ENCODE data around the gene CLCN1.
A peak's percentile ranks its signal among the peaks of the same experiment; 100 is the strongest.

CLCN1 gene

DNA sequence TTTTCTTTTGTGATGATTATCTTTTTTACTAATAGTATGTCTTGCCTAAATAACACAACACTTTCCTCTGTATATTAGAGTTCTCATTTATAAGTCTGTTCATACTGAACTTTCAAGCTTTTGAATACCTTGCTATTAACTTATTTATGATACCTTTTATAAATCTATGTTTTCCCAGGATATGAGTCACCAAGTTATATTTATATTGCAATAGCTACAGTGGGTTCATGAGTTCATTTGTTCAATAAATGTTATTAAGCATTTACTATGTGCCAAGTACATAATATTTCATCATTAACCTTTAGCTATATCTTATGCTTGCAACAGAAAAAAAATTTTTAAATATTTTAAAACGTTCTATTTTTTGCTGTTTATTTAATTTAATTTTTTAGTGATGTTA, 18.3 kb downstream of the CLCN1 start:
- no peak for DNase-seq (ENCODE audit: low read depth)

DNA sequence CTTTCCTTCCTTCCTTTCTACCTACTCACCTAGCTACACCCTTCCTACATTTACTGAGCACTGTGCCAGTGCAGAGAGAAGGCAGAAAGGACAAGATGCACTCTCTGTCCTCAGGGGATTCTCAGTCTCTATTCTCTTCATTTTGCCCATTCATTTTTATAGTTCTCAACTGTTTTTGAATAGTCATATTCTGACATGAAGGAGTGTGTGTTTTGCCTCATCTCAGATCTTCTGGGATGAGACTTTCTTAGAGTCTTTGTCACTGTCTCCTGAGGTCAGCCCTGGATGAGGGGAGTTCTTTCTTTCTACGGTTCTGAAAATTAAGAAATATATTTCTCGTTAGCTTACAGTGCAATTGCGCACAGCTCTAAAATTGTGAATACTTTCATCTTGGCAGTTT, 21.3 kb downstream of the CLCN1 start:
- DNase-seq (ENCODE audit: low read depth), result no peak

DNA sequence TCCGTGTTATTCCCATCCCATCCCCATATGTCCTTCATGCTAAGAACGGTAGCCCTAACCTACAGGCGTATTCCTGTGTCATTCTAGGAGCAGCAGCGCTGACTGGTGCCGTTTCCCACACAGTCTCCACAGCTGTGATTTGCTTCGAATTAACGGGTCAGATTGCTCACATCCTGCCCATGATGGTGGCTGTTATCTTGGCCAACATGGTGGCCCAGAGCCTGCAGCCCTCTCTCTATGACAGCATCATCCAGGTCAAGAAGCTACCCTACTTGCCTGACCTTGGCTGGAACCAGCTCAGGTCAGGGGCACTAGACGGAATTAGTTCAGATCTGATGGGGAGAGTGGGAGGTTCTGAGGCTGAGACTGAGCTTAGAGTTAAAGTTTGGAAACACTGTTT, 25.9 kb downstream of the CLCN1 start:
- no peak for DNase-seq (ENCODE audit: low read depth)

DNA sequence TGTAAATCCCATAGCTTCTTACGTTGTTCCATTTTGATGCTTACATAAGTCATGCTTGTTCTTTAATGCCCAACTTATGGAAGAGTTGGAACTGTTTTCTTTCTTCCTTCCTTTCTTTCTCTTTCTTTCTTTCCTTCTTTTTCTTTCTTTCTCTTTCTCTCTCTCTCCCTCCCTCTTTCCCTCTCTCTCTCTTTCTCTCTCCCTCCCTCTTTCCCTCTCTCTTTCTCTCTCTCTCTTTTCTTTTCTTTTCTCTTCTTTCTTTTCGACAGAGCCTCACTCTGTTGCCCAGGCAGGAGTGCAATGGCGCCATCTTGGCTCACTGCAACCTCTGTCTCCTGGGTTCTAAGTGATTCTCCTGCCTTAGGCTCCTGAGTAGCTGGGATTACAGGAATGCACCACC, 27.7 kb downstream of the CLCN1 start:
- no peak for DNase-seq (ENCODE audit: low read depth)

DNA sequence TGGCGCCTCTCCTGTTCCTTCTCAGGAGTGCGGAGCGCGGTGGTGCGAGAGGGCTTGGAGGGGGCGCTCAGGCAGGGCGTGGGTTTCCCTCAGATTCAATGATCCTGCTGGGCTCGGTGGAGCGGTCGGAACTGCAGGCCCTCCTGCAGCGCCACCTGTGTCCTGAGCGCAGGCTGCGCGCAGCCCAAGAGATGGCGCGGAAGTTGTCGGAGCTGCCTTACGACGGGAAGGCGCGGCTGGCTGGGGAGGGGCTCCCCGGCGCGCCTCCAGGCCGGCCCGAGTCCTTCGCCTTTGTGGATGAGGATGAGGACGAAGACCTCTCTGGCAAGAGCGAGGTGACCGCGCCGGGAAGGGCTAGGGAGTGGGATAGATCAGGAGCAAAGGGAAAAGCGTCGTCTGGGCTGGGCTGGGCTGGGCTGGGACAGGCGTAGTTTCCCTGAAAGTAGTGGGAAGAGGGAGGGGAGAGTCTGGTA, 29.6 kb downstream of the CLCN1 start:
- peak; percentile 40 for DNase-seq (ENCODE audit: low read depth)

DNA sequence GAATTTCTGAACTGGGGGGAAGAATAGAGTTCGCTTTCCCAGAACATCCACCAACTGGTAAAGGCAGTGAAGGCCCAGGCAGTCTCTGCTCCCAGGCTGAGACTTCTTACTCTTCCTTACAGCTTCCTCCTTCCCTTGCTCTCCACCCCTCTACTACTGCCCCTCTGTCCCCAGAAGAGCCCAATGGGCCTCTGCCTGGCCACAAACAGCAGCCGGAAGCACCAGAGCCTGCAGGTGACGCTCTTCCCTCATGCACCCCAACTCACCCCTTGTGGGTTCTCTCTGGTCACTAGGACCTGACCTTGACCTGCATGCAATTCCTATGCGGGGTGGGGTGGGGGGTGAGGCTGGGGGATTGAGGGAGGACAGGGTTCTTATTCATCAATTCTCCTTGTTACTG, 30.1 kb downstream of the CLCN1 start:
- no peak for DNase-seq (ENCODE audit: low read depth)

DNA sequence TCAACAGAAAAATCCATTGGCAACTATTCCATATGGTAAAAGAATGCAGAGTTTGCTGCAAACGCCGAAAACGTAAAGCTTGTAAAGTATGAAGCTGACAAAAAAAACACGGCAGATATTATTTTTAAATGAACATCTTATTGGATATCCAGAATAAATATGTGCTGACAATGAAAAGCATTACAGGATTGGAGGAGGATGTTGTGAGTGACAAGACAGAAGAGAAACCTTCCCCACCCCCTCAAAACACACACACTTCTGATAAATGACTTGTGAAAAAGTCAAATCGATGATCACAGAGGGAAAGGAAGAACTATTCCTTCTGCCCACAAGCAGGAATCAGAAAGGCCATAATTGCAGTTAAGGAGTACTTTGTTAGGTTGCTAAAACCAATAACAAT, 32.0 kb downstream of the CLCN1 start:
- DNase-seq (ENCODE audit: low read depth), result no peak

DNA sequence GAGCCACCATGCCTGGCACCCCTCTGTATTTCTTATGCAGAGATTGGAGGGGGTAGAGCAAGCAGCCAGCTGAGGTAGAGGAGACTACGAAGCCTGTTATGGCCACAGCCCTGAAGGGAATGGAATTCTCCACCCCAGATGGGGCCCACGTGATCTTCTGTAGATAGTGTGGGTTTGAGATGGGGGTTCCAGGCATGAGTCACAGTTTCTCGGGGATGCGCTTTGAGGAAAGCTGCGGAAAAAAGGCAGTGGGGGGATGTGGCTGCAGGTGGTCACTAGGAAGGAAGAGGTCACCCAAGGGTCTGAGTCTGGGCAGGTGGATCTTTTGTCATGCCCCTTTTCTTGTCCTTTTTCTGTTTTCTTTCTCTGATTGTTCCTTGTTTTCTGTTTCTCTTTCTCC, 35.1 kb downstream of the CLCN1 start:
- no peak for DNase-seq (ENCODE audit: low read depth)

DNA sequence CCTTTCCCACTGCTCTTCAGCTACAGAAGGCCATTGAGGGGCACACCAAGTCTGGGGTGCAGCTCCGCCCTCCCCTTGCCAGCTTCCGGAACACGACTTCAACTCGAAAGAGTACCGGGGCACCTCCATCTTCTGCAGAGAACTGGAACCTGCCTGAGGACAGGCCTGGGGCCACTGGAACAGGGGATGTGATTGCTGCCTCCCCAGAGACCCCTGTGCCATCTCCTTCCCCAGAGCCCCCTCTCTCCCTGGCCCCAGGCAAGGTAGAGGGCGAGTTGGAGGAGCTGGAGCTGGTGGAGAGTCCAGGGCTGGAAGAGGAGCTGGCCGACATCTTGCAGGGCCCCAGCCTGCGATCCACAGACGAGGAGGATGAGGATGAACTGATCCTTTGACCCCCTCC, 35.7 kb downstream of the CLCN1 start:
- DNase-seq (ENCODE audit: low read depth), result no peak

DNA sequence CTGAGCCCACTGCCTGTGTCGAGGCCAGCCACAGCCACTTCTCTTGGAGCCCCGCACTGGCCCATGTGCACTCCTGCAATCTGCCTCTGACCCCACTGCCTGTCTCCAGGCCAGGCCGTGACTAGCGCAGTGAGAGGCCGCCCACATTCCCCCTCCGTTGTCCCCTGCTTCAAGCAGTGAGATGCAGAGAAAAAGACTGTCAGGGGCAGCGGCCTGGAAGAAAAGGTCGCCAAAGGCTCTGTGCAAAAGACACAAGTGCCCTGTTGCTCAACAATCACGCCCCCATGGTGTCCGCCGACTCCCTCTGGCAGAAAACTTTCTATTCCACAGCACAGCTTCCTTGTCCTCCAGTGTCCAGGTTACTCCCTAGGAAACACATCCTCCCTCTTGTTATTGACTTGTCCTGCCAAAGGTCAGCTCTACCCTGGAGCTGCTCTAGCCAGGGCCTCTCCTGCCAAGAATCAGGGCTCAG, 36.7 kb downstream of the CLCN1 start:
- no peak for DNase-seq (ENCODE audit: low read depth)

DNA sequence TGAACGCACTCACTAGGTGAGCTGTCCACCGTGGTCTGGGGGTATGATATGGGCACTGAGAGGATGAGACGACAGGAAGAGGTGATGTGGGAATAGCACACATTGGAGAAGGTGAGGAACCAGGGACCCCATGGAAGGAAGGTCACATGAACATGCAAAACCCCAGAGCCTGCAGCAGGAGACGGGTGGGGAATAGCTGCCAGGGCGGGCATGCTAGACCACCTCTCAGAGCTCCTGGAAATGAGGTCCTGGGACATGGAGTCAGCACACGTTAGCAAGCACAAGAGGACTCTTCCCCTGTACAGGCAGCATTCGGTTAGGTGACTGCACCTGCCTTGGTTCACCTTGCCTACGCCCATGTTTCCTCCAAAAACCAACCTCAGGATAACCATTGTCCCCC, 38.5 kb downstream of the CLCN1 start:
- DNase-seq (ENCODE audit: low read depth), result no peak

DNA sequence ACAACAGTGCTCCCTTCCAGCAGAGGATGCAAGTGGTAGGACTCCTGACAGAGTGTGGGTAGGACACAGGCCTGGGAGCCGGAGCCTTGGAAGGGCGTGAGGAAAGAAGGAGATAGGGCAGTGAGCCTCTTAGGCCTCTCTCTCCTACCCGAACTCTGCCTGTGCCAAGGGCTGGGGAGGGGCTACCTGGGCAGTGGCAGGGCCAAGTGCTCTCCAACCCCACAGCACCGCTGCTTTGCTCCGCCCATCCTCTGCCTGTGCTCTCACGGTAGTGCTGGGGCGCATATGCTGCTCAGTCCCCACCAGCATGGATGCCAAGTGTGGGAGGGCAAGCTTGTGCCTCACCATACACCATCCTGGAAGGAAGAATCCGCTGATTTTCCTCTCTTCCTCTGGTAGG, 39.1 kb downstream of the CLCN1 start:
- no peak for DNase-seq (ENCODE audit: low read depth)

DNA sequence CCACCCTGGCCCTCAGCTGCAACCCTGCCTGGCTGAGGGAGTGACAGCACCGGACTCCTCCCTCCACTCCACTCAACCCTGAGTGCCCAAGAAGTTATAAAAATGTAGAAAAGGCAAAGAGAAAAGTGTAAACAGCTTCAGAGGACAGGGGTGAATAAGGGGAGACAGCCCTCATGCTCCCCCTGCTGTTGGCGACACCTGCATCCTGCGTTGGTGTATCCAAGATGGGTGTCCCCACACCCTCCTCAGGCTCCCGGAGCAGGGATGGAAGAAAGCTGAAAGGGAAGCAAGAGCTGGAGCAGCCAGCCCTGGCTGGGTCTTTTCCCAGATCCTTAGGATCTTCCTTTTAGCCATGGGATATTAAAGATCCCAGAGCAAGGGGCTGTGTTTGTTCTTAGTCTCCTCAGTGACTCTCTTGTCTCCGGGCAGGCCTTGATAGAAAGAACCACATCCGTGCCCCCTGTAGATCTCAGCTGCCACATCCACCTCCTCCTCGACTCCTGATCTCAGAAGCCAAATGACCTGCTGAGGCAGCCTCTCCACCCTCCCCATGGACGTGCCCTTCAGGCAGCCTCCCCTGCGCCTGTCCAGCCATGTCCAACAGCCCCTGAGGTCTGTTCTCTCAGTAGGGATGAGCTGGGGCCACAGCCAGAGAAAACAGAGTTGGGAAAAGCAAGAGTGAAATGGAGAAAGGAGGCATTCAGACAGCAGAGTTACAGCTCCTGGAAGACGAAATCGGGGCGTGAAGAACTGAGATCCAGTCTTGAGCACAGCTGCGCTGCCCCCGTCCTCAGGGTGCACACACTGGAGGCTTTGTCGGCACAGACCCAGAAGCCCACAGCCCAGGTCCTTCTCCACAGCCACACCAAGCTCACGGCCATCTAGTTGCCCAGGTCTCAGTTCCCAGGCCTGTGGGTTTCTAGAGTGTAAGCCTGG, 39.8 kb downstream of the CLCN1 start:
- no peak for DNase-seq (ENCODE audit: low read depth)

DNA sequence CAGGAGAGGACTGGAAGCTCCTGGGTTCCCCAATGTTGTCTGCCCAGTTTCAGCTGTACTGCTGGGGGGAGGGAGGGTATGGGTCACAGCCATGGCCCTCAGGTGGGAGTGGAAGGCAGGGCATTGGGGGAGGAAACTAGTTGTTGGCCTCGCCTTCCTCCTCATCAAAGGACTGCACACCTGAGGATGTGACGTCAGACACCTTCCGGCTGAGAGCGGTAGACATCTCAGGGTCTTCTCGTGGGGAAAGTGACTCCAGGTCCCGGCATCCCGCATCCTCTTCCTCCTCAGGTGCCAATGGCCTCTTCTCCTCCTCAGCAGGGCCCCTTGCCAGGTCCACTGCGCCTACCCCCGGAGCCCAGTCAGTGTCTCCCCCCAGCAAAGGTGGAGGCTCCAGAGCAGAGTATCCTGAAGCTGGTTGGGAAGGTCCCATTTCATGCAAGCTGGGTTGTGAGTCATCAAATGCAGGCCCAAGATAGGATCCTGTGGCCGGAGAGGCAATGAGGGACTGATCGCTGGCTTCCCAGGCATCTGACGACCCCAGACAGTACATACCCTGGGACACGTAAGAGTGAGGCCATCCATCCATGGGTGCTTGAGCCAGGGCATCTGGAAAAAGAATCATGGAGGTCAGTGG, 40.6 kb downstream of the CLCN1 start:
- DNase-seq (ENCODE audit: low read depth), result no peak

DNA sequence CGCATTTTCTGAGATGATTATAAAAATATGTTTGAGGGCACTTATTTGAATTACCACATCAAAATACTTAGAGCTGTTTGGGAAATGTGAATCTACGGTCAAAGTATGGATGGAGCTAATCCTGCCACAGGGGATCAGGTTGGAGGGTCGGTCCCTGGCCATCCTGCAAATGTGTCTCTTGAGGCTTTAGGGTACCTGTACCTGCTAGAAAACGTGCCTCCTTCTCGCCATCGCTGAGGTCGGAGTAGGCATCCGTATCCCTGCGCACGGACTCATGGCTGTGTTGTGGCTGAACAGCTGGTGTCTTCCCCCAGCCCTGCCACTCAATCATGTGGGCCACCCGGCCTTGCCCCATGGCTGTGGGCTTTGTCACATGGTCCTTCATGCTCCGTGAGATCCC, 42.7 kb downstream of the CLCN1 start:
- DNase-seq (ENCODE audit: low read depth), result no peak

DNA sequence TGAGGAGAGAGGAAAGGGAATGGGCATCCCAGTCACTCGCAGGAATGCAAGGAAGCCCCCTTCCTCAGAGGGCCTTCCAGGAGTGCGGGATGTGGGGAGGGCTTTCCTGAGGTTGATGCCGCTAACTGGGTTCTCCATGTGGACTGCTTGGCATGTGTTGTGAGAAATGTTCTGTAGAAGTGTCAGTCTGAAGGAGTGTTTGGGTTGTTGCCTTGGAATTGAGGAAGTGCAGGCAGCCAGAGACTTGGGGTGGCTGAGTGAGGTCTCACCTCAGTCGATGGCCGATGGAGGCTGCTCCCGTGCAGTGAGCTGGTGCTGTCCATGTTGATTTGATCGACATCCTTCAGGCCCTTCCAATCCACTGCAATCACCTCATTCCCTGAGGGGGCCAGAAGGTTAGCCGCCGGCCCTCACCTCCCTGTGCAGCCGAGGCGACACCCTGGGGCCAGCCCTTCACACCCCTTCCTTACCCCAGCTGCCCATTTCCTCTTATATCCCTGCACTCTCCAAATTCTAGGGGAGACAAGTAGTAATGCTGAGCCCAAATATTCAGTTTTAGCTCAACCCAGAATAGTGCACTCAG, 44.0 kb downstream of the CLCN1 start:
- DNase-seq (ENCODE audit: low read depth), result no peak

DNA sequence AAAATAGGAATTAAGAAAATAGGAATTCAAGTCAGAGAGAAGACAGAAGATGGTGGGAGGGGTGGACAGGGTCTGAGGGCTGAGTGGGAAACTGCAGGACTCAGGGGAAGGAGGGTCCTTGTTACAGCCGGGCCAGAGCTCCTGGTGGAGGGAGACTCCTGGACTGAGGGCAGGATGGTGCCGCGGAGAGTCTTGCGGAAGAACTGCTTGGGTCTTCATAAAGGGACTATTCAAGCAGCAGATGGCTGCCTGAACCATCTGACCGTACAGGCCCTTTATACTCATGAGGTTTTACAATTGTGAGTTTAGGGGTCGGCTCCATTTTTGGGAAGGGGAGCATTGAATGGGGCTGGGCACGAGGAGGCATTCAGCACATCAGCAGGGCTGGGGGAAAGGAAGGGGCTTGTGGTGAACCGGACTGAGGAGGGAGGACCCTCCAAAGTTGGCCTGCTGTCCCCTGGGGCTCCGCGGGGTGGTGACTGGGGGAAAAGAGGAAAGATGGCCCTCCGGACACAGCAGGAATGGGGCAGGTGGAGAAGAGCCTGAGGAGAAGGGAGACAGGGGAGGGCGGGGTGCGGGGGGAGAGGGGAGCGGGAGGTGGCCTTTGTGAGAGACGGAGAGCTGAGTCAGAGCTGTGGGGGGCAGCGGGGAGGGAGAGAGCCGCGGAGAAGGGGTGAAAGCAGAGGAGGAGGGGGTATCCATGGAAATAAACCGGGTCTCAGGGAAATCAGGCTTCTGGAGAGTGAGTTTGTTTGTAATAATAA, 45.1 kb downstream of the CLCN1 start:
- no peak for DNase-seq (ENCODE audit: low read depth)

DNA sequence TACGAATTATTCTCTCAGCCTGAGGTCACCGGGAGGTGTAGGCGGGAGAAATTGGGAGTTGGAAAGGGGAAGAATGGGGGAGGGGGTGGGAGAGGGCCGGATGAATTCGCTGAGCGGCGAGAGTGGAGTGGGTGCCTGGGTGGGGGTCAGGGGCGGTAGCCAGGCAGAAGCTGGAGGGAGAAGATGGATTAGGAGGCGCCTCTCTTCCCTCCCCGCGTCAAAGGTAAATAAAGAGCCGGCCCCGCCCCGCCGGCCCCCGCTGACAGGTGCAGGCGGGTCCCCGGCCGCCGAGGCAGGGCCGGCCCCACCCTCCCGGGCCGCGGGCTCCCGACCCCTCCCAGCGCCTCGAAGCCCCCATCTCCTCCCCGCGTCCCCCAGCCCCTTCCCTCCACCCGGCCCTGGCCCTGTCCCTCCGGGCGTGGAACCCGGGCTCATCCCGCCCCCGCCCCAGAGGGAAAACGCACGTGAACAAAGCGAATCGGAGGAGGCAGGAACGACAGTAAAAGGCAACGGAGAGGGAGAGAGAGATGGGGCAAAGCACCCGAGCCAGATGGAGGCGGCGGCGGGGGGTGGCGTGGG, 45.7 kb downstream of the CLCN1 start:
- DNase-seq (ENCODE audit: low read depth), result no peak

DNA sequence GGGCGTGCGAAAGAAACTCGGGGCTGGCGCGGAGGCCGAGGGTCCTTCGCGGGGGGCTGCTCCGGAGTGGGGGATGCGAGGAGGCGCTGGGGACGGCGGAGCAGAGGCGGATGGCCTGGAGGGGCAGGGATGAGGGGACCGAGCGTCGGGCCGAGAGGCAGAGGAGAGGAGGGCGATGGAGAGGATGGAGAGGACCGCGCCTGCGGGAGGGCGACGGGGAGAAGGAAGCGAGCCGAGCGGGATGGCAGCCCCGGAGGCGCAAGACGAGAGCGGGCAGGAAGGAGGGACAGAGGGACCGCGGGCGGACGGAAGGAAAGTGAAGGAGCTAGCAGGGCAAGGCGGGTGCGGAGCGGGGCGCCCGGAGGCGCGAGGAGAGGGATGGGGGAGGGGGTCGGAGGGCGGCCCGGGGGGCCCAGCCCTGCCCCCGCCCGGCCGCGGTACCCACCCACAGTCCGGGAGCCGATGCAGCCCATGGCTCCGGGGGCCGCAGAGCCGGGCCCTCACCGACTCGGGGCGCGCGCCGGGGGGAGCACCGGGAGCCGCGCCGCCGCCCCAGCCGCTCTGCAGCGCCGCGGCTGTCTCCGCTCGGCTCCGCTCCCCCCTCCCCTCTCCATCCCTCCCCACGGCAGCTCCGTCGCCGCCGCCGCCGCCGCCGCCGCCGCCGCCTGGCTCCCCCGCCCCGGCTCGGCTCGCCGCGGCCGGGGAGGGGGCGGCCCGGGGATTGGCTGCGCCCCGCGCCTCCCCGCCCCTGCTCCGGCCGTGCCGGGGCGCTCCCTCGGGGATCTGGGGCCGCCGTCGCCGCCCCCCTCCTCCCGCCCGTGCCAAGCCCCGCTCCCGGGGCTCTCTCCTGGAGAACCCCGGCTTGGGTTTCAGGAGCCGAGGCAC, 46.5 kb downstream of the CLCN1 start, which contains the start of gene FAM131B:
Gene FAM131B (minus strand): TSS at position 583 of the 885 bp plus-strand sequence. CDS start 110 bp downstream, at position 473.
- no peak for DNase-seq (ENCODE audit: low read depth)

DNA sequence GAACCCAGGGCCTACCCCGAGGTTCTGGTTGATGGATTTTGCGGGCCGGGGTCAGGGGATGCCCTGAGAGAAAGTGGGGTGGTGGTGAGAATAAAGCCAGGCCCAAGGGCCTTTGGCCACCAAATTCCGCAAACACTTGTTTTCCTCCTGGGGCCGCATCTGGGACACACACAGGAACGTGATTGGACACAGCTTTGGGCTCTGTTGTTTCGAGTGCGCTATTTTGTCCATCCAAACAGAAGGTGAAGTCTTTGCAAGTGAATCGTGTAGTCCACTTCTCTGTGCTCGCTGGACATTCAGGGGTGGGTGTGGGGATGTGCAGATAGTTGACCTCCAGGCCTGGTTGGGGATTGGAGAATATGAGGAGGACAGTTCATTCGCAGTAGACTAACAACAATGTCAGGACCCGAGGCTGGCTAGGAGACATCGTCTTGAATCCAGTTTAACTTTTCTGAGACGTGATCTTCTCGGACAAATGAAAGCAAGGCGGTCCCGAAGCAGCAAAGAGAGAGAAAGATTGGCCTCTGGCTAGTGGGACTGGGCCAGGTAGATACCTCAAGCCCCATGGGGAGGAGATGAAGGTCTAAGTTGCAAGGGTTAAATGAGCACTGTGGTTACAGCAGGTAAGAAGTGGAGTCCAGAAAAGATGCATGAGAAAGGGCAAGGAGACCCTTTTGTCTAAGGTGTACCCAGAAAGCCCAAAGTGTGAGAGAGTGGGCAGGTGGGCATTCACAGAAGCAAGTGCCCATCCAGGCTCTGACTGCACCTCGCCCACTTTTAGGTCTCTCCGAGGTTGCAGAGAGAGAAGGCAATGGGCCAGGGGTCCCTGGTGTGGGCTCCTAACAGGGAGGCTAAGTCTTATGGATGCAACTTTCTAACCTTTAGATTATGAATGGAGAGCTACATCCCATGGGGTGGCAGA, 47.4 kb downstream of the CLCN1 start:
- DNase-seq (ENCODE audit: low read depth), result no peak

Measured in stimulated activated CD8-positive, alpha-beta memory T cell treated with anti-CD3 and anti-CD28 coated beads, Interleukin-7, amount 100 ng/mL, for 24 hours (primary cell).